ENCODE results near the gene TSTD2.

Gene TSTD2

DNA sequence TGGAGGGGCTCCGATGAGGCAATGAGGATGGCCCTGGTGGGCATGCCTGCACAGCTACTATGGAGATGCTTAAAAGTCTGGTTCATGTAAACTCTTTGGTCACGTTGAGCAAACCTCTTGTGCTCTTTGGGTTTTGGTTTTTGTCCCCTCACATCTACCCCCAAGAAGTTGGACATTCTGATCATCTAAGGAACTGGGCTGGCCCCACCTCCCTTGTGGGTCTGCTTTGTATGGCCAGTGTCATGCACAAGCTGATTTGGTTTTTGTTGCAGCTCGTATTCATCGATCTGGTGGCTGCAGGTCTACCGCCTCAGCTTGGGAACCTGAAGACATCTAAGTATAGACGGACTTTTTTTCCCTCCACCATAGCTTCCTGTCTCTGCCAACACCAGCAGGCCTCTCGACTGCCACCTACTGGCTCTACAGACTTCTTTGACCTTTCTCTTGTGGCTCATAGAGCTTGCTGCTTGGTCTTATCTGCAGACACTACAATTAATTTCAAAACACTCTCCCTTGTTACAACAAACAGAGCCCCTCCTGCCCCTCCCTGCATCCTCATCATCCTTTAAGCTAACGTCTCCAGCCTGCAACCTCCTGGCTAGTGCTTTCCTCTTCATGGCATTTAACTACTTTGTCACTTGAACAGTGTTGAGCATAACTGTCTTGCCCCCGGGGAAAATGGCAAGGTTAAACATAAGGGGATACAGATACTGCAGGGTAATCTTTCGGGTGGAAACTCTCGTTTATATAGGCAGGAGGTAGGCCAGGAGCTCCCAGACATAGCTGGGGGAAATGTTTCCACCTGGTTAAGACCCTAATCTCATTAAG lies 34.5 kb downstream of the TSTD2 start:
- TF ChIP-seq, protein P1, sequence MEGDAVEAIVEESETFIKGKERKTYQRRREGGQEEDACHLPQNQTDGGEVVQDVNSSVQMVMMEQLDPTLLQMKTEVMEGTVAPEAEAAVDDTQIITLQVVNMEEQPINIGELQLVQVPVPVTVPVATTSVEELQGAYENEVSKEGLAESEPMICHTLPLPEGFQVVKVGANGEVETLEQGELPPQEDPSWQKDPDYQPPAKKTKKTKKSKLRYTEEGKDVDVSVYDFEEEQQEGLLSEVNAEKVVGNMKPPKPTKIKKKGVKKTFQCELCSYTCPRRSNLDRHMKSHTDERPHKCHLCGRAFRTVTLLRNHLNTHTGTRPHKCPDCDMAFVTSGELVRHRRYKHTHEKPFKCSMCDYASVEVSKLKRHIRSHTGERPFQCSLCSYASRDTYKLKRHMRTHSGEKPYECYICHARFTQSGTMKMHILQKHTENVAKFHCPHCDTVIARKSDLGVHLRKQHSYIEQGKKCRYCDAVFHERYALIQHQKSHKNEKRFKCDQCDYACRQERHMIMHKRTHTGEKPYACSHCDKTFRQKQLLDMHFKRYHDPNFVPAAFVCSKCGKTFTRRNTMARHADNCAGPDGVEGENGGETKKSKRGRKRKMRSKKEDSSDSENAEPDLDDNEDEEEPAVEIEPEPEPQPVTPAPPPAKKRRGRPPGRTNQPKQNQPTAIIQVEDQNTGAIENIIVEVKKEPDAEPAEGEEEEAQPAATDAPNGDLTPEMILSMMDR (IDR thresholded peaks at IDR 0.05; ENCODE audit: low read length): peak; percentile 89
- no peak for TF ChIP-seq EZH2 (IDR thresholded peaks at IDR 0.05; ENCODE audit: borderline replicate concordance, low read length)
- Histone ChIP-seq H3K4me2 (ENCODE audit: low read length) (peak overlapping the region; percentile 38; the same call in 1 of the 2 replicates), H4K20me1 (ENCODE audit: insufficient read depth, low read length) (no peaks in the 10 kb centered on the region), H2AFZ (ENCODE audit: low read length) (no peak overlapping the region), H3K27me3 (ENCODE audit: insufficient read depth, low read length) (no peaks in the 10 kb centered on the region), H3K27ac (ENCODE audit: low read depth, low read length, poor library complexity, severe bottlenecking) (no peak overlapping the region), H3K4me1 (ENCODE audit: insufficient read depth, low read length, severe bottlenecking) (peaks cover 5% of the 10 kb centered on the region), H3K9ac (ENCODE audit: low read length) (no peak overlapping the region), H3K4me3 (ENCODE audit: low read depth, low read length, poor library complexity, severe bottlenecking) (no peak overlapping the region), H3F3A (ENCODE audit: insufficient read depth, low read length) (no peaks in the 10 kb centered on the region), H3K9me2 (ENCODE audit: low read depth, low read length) (no peaks in the 10 kb centered on the region), H3K9me3 (ENCODE audit: low read length) (no peaks in the 10 kb centered on the region), H3K79me2 (ENCODE audit: insufficient read depth, low read length) (no peaks in the 10 kb centered on the region), H3K36me3 (ENCODE audit: insufficient read depth, low read length) (peaks cover 29% of the 10 kb centered on the region)

DNA sequence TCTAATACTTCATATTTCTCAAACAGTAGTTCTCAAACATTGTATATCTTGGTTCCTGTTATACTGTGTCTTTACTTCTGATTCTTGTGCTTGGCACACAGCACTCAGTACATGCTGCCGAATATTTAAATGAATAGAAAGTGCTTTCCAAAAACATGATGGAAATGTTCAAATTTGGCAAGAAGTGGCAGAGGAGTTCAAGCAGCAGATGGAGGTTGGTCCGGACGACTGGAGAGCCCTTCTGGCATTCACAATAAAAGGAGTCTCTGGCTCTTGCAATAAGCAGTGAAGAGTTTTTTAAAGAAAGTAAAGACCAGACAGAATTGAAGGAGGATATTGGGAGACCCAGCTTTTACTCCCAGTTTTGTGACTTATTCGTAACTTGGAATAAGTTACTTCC lies 36.3 kb downstream of the TSTD2 start:
- TF ChIP-seq, protein P1 (IDR thresholded peaks at IDR 0.05; ENCODE audit: low read length): no peak
- no peak for TF ChIP-seq EZH2 (IDR thresholded peaks at IDR 0.05; ENCODE audit: borderline replicate concordance, low read length)
- H3K9me2 ChIP-seq (ENCODE audit: low read depth, low read length): no peaks in the 10 kb centered on the region
- no peak overlapping the region for H3K9ac ChIP-seq (ENCODE audit: low read length)
- H3K27me3 ChIP-seq (ENCODE audit: insufficient read depth, low read length): no peaks in the 10 kb centered on the region
- H3K4me2 ChIP-seq (ENCODE audit: low read length): no peak overlapping the region
- H3K4me3 ChIP-seq (ENCODE audit: low read depth, low read length, poor library complexity, severe bottlenecking): no peak overlapping the region
- no peaks in the 10 kb centered on the region for H3K79me2 ChIP-seq (ENCODE audit: insufficient read depth, low read length)
- no peak overlapping the region for H3K27ac ChIP-seq (ENCODE audit: low read depth, low read length, poor library complexity, severe bottlenecking)
- H3K4me1 ChIP-seq (ENCODE audit: insufficient read depth, low read length, severe bottlenecking): peaks cover 5% of the 10 kb centered on the region
- H2AFZ ChIP-seq (ENCODE audit: low read length): no peak overlapping the region
- H3K36me3 ChIP-seq (ENCODE audit: insufficient read depth, low read length): peaks cover 20% of the 10 kb centered on the region
- H3F3A ChIP-seq (ENCODE audit: insufficient read depth, low read length): no peaks in the 10 kb centered on the region
- H3K9me3 ChIP-seq (ENCODE audit: low read length): no peaks in the 10 kb centered on the region
- H4K20me1 ChIP-seq (ENCODE audit: insufficient read depth, low read length): no peaks in the 10 kb centered on the region

DNA sequence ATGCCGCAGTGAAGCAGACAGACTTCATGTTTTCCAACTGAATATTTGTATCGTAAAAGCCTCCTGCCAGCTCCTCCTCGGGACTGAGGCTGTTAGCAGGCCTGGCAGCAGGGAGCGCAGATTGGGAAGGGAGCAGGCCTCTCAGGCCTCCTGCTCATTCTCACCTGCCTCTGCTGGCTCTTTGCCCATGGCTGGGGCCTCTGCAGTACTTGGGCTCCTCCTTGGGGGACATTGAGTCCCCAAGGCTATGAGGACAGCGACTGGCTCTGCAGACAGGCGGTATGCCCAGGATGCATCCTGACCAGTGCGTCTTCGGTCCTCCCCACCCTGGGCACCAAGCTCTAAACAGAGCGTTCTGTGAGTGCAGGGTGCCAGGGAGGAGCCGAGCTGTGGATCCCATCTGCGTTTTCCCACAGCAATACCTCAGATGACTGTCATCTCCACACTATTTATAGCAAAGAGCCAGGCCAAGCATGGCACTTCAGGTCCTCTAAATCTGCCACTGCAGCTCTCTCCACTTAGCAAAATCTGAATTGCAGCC lies 38.7 kb downstream of the TSTD2 start:
- Histone ChIP-seq H2AFZ (ENCODE audit: low read length) (no peak overlapping the region), H3K27me3 (ENCODE audit: insufficient read depth, low read length) (no peaks in the 10 kb centered on the region), H3K27ac (ENCODE audit: low read depth, low read length, poor library complexity, severe bottlenecking) (no peak overlapping the region), H4K20me1 (ENCODE audit: insufficient read depth, low read length) (no peaks in the 10 kb centered on the region), H3K9ac (ENCODE audit: low read length) (no peak overlapping the region), H3F3A (ENCODE audit: insufficient read depth, low read length) (no peaks in the 10 kb centered on the region), H3K4me2 (ENCODE audit: low read length) (no peak overlapping the region), H3K79me2 (ENCODE audit: insufficient read depth, low read length) (no peaks in the 10 kb centered on the region), H3K36me3 (ENCODE audit: insufficient read depth, low read length) (no peaks in the 10 kb centered on the region), H3K9me3 (ENCODE audit: low read length) (no peaks in the 10 kb centered on the region), H3K4me1 (ENCODE audit: insufficient read depth, low read length, severe bottlenecking) (peaks cover 5% of the 10 kb centered on the region), H3K9me2 (ENCODE audit: low read depth, low read length) (no peaks in the 10 kb centered on the region), H3K4me3 (ENCODE audit: low read depth, low read length, poor library complexity, severe bottlenecking) (no peak overlapping the region)
- TF ChIP-seq, protein P1 (IDR thresholded peaks at IDR 0.05; ENCODE audit: low read length): no peak
- no peak for TF ChIP-seq EZH2 (IDR thresholded peaks at IDR 0.05; ENCODE audit: borderline replicate concordance, low read length)
